ENCODE results near the gene SORCS3.

DNA sequence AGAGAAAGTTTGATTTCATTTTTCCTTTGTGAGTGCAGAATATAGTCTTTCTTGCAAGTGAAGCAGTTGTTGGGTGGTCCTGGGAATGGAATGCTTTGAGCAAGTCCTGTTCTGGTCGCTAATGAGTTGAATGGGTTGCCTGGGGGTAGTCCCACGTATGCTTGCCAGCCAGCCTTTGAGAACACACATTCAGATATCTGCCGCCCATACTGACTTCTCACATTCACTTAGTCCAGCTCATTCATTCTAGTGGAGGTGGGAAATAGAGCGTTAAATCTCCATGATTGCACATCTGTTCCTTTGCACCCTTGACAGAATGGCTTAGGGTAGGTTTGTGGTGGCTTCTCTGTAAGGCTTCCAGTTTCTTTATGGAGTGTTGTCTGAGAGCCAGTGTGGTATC is 256.6 kb downstream of the SORCS3 start:
- TF ChIP-seq ZFP36 (IDR thresholded peaks at IDR 0.05; ENCODE audit: borderline replicate concordance, low read depth, low read length, partially characterized antibody) (no peak), ZNF143 (CRISPR knock-in tag; IDR thresholded peaks at IDR 0.05) (no peak), SUZ12 (IDR thresholded peaks at IDR 0.05; ENCODE audit: low read depth, low read length) (no peak), EZH2 (conservative IDR thresholded peaks at IDR 0.05; ENCODE audit: low read depth, low read length) (no peak), POLR2A (IDR thresholded peaks at IDR 0.05; ENCODE audit: insufficient read depth in 1 of 2, low read depth in 2 of 2, low read length in 2 of 2) (no peak), TCF7L2 (IDR thresholded peaks at IDR 0.05; ENCODE audit: low read depth, low read length) (no peak), GABPA (IDR thresholded peaks at IDR 0.05; ENCODE audit: low read depth, low read length) (no peak), GABPA (CRISPR knock-in tag; IDR thresholded peaks at IDR 0.05; ENCODE audit: low read depth) (no peak)
- TF ChIP-seq, protein P1, sequence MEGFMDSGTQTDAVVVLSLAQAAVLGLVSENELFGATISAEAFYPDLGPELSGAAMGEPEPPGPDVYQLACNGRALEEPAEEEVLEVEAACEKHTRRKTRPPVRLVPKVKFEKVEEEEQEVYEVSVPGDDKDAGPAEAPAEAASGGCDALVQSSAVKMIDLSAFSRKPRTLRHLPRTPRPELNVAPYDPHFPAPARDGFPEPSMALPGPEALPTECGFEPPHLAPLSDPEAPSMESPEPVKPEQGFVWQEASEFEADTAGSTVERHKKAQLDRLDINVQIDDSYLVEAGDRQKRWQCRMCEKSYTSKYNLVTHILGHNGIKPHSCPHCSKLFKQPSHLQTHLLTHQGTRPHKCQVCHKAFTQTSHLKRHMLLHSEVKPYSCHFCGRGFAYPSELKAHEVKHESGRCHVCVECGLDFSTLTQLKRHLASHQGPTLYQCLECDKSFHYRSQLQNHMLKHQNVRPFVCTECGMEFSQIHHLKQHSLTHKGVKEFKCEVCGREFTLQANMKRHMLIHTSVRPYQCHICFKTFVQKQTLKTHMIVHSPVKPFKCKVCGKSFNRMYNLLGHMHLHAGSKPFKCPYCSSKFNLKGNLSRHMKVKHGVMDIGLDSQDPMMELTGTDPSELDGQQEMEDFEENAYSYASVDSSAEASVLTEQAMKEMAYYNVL (CRISPR knock-in tag; IDR thresholded peaks at IDR 0.05; ENCODE audit: borderline replicate concordance): no peak
- TF ChIP-seq, protein P2, sequence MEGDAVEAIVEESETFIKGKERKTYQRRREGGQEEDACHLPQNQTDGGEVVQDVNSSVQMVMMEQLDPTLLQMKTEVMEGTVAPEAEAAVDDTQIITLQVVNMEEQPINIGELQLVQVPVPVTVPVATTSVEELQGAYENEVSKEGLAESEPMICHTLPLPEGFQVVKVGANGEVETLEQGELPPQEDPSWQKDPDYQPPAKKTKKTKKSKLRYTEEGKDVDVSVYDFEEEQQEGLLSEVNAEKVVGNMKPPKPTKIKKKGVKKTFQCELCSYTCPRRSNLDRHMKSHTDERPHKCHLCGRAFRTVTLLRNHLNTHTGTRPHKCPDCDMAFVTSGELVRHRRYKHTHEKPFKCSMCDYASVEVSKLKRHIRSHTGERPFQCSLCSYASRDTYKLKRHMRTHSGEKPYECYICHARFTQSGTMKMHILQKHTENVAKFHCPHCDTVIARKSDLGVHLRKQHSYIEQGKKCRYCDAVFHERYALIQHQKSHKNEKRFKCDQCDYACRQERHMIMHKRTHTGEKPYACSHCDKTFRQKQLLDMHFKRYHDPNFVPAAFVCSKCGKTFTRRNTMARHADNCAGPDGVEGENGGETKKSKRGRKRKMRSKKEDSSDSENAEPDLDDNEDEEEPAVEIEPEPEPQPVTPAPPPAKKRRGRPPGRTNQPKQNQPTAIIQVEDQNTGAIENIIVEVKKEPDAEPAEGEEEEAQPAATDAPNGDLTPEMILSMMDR (CRISPR knock-in tag; IDR thresholded peaks at IDR 0.05): no peak

Measured in HepG2 (cell line).